HG03565 (cell line): Measurements from ENCODE around the gene C19orf47.
A peak's percentile ranks its signal among the peaks of the same experiment; 100 is the strongest.

Experiments
- ATAC-seq: cut with Tn5 transposase; IDR thresholded peaks from one replicate; pipeline ENCODE4 v1.9.1; 2021; ENCODE audit warnings: mild to moderate bottlenecking, moderate library complexity; ENCODE audit not compliant: unreplicated experiment

The C19orf47 gene

GRCh38 chr19:40348125-40348913, at the start of gene C19orf47, which contains the start of gene PLD3:
C19orf47 (minus strand) TSS chr19:40348397; CDS start chr19:40341857, 6,540 bp downstream.
PLD3 (plus strand) TSS chr19:40348695; CDS start chr19:40366484, 17,789 bp downstream.
- peak; percentile 89 for ATAC-seq

- ATAC-seq, result no peak
Observed at GRCh38 chr19:40397568-40397906, 49.3 kb upstream of the C19orf47 start.

GRCh38 chr19:40396886-40397567, 48.8 kb upstream of the C19orf47 start:
- ATAC-seq, result no peak

- ATAC-seq, result no peak
Observed at GRCh38 chr19:40395956-40396355, 47.8 kb upstream of the C19orf47 start.

GRCh38 chr19:40394816-40395210, 46.6 kb upstream of the C19orf47 start:
- no peak for ATAC-seq

GRCh38 chr19:40393894-40394815, 46.0 kb upstream of the C19orf47 start:
- ATAC-seq, result no peak

- ATAC-seq, result no peak
Observed at GRCh38 chr19:40392894-40393517, 44.8 kb upstream of the C19orf47 start.

GRCh38 chr19:40392123-40392522, 43.9 kb upstream of the C19orf47 start:
- no peak for ATAC-seq

GRCh38 chr19:40390084-40390742, 42.0 kb upstream of the C19orf47 start, which contains the start of gene HIPK4:
HIPK4 (minus strand) TSS chr19:40390181; CDS start chr19:40389902, 279 bp downstream.
- no peak for ATAC-seq

GRCh38 chr19:40389404-40390083, 41.3 kb upstream of the C19orf47 start:
- no peak for ATAC-seq

GRCh38 chr19:40388481-40388880, 40.3 kb upstream of the C19orf47 start:
- no peak for ATAC-seq

- ATAC-seq, result no peak
Observed at GRCh38 chr19:40387155-40387554, 39.0 kb upstream of the C19orf47 start.

GRCh38 chr19:40383668-40384248, 35.6 kb upstream of the C19orf47 start:
- ATAC-seq, result no peak

GRCh38 chr19:40381321-40381720, 33.1 kb upstream of the C19orf47 start:
- ATAC-seq, result no peak

- no peak for ATAC-seq
Observed at GRCh38 chr19:40380199-40381037, 32.2 kb upstream of the C19orf47 start.

- no peak for ATAC-seq
Observed at GRCh38 chr19:40379446-40380198, 31.4 kb upstream of the C19orf47 start.

GRCh38 chr19:40378509-40378908, 30.3 kb upstream of the C19orf47 start:
- ATAC-seq, result no peak
